Left renal pelvis (tissue), 4 donors: ENCODE results near the gene OLFML3. TPM values are rescaled to one million over a fixed set of nuclear protein-coding genes. Genes with fewer than 3 reads are reported as not detected.

Experiments
- DNase-seq, 4 donors: peaks; one replicate each; pipeline ENCODE4 v3.0.0-alpha.2; 2013; ENCODE audit warnings: low read depth in 4 of 4, low spot score in 3 of 4
- polyA plus RNA-seq, 4 donors: library from polyadenylated mRNA; unstranded; fragments of 120-200 nt; gene quantifications; one replicate each; pipeline ENCODE4 v1.2.1, GENCODE V29; 2013; ENCODE audit not compliant: insufficient read length in 4 of 4

Gene OLFML3
- polyA plus RNA-seq, 4 donors: 121 to 453 (median 169) TPM

- no peak for DNase-seq
These were observed 43.6 kb downstream of the OLFML3 start for GRCh38 chr1:114022877-114023276.

GRCh38 chr1:114023377-114023776, 44.1 kb downstream of the OLFML3 start:
- DNase-seq: no peak

- no peak for DNase-seq
These were observed 44.8 kb downstream of the OLFML3 start for GRCh38 chr1:114024049-114024448.

GRCh38 chr1:114025609-114026401, 46.5 kb downstream of the OLFML3 start:
- no peak for DNase-seq

- no peak for DNase-seq
These were observed 47.5 kb downstream of the OLFML3 start for GRCh38 chr1:114026797-114027196.

Other genes starting within 250 kb of the OLFML3 start
- 10 to 100 TPM; 11.6 to 27.3 (median 23.8) TPM for gene PHTF1, start 220.0 kb upstream of the OLFML3 start, polyA plus RNA-seq
- 10 to 100 TPM; 24.3 to 31.5 (median 27.3) TPM for gene RSBN1, start 167.0 kb upstream of the OLFML3 start, polyA plus RNA-seq
- gene PTPN22, start 107.8 kb upstream of the OLFML3 start, polyA plus RNA-seq: under 1 TPM; 0.22 to 0.75 (median 0.40) TPM
- gene BCL2L15, start 91.9 kb upstream of the OLFML3 start, polyA plus RNA-seq: 1 to 10 TPM in 1 of 4 donors, under 1 TPM in 3; 0.34 to 1.3 (median 0.72) TPM
- 10 to 100 TPM; 27.2 to 48.8 (median 31.1) TPM for gene AP4B1, start 74.7 kb upstream of the OLFML3 start, polyA plus RNA-seq
- gene DCLRE1B, start 74.1 kb upstream of the OLFML3 start, polyA plus RNA-seq: 10 to 100 TPM in 3 of 4 donors, 1 to 10 TPM in 1; 9.6 to 13.9 (median 11.8) TPM
- gene HIPK1, start 50.1 kb upstream of the OLFML3 start, polyA plus RNA-seq: 10 to 100 TPM; 36.7 to 47.3 (median 43.5) TPM
- gene SYT6, start 174.4 kb downstream of the OLFML3 start, polyA plus RNA-seq: 1 to 10 TPM in 3 of 4 donors, under 1 TPM in 1; 0.53 to 1.7 (median 1.2) TPM